ENCODE results near the gene SNN. TPM values are rescaled to one million over a fixed set of nuclear protein-coding genes. Genes with fewer than 3 reads are reported as not detected.

Gene SNN
- total RNA-seq, 2 donors from 2014 or later = 7.5 to 10.9 TPM

- no peak for ATAC-seq
These were observed 19.0 kb upstream of the SNN start for GRCh38 chr16:11649276-11649675.

GRCh38 chr16:11650641-11651591, 17.3 kb upstream of the SNN start:
- Histone ChIP-seq H3K27ac (no peak overlapping the region), H3K27me3 (no peaks in the 10 kb centered on the region), H3K36me3 (replicated peaks in 1 of 2; ENCODE audit: insufficient read depth in 1 of 2, low read depth in 2 of 2) (no peaks in the 10 kb centered on the region), H3K4me1 (no peaks in the 10 kb centered on the region), H3K4me3 (no peak overlapping the region), H3K9me3 (no peaks in the 10 kb centered on the region)
- DNase-seq (no peak), ATAC-seq (no peak)
- WGBS, 2 donors = 71 to 81% methylated on average over 13 to 16 of the region's 18 CpGs
- TF ChIP-seq CTCF (IDR thresholded peaks at IDR 0.05) (no peak), POLR2A (IDR thresholded peaks at IDR 0.05) (no peak)
- intact Hi-C loops (cut with DNase I) = no loop called here

More at GRCh38 chr16:11649276-11649675, 19.0 kb upstream of the SNN start:
- intact Hi-C loops (cut with DNase I) = loop anchor here (10.0 kb wide), 1 partner anchor 234 kb away; no protein-coding TSS in a partner anchor
- no peak overlapping the region for H3K4me3 ChIP-seq
- H3K9me3 ChIP-seq = no peaks in the 10 kb centered on the region
- WGBS, 2 donors = 70 to 79% methylated on average over 7 of the region's 7 CpGs
- H3K27ac ChIP-seq = no peak overlapping the region
- no peaks in the 10 kb centered on the region for H3K36me3 ChIP-seq (replicated peaks in 1 of 2; ENCODE audit: insufficient read depth in 1 of 2, low read depth in 2 of 2)
- H3K4me1 ChIP-seq = no peaks in the 10 kb centered on the region
- TF ChIP-seq POLR2A (IDR thresholded peaks at IDR 0.05) = no peak
- no peak for TF ChIP-seq CTCF (IDR thresholded peaks at IDR 0.05)
- no peaks in the 10 kb centered on the region for H3K27me3 ChIP-seq
- no peak for DNase-seq

GRCh38 chr16:11651796-11652195, 16.5 kb upstream of the SNN start:
- WGBS, 2 donors = 65 to 76% methylated on average over 7 to 8 of the region's 8 CpGs
- H3K27me3 ChIP-seq = no peaks in the 10 kb centered on the region
- DNase-seq (no peak), ATAC-seq (no peak)
- intact Hi-C loops (cut with DNase I) = no loop called here
- no peak overlapping the region for H3K27ac ChIP-seq
- no peaks in the 10 kb centered on the region for H3K4me1 ChIP-seq
- no peak for TF ChIP-seq POLR2A (IDR thresholded peaks at IDR 0.05)
- TF ChIP-seq CTCF (IDR thresholded peaks at IDR 0.05) = no peak
- no peak overlapping the region for H3K4me3 ChIP-seq
- H3K36me3 ChIP-seq (replicated peaks in 1 of 2; ENCODE audit: insufficient read depth in 1 of 2, low read depth in 2 of 2) = no peaks in the 10 kb centered on the region
- H3K9me3 ChIP-seq = no peaks in the 10 kb centered on the region

GRCh38 chr16:11655655-11656054, 12.6 kb upstream of the SNN start:
- DNase-seq = no peak

More at GRCh38 chr16:11655655-11656054, 12.6 kb upstream of the SNN start:
- no peak for TF ChIP-seq POLR2A (IDR thresholded peaks at IDR 0.05)
- no peak for TF ChIP-seq CTCF (IDR thresholded peaks at IDR 0.05)
- Histone ChIP-seq H3K4me3 (no peak overlapping the region), H3K36me3 (replicated peaks in 1 of 2; ENCODE audit: insufficient read depth in 1 of 2, low read depth in 2 of 2) (no peaks in the 10 kb centered on the region), H3K27ac (no peak overlapping the region), H3K9me3 (no peaks in the 10 kb centered on the region), H3K4me1 (no peaks in the 10 kb centered on the region), H3K27me3 (no peaks in the 10 kb centered on the region)
- WGBS, 2 donors = 89 to 91% methylated on average over 7 of the region's 7 CpGs
- ATAC-seq = no peak
- intact Hi-C loops (cut with DNase I) = no loop called here
